GM04504 (cell line): ENCODE data around the gene CDYL2.
"Not testable (repeated sequence)": the region's sequence is repeated elsewhere in the genome, so short reads cannot be mapped to it uniquely, and the experiment has no call there.

ENCODE experiments used
- DNase-seq: peaks from one replicate; pipeline ENCODE4 v3.0.0-alpha.2; 2012; ENCODE audit warnings: low read depth

The CDYL2 gene

GRCh38 chr16:80743772-80744171 lies 60.6 kb downstream of the CDYL2 start:
- no peak for DNase-seq

- no peak for DNase-seq
Observed at GRCh38 chr16:80743273-80743672, 61.1 kb downstream of the CDYL2 start.

GRCh38 chr16:80742331-80742730 lies 62.1 kb downstream of the CDYL2 start:
- DNase-seq, result no peak

GRCh38 chr16:80741724-80742123 lies 62.7 kb downstream of the CDYL2 start:
- no peak for DNase-seq

GRCh38 chr16:80739523-80739922 lies 64.9 kb downstream of the CDYL2 start:
- DNase-seq, result no peak

- no peak for DNase-seq
Observed at GRCh38 chr16:80738521-80738920, 65.9 kb downstream of the CDYL2 start.

GRCh38 chr16:80735846-80736245 lies 68.6 kb downstream of the CDYL2 start:
- DNase-seq, result no peak

GRCh38 chr16:80733407-80733806 lies 71.0 kb downstream of the CDYL2 start:
- no peak for DNase-seq

- no peak for DNase-seq
Observed at GRCh38 chr16:80731915-80732314, 72.5 kb downstream of the CDYL2 start.

GRCh38 chr16:80727066-80727763 lies 77.2 kb downstream of the CDYL2 start:
- not testable (repeated sequence) for DNase-seq

- peak; percentile 50 for DNase-seq
Observed at GRCh38 chr16:80725566-80726162, 78.7 kb downstream of the CDYL2 start.

- DNase-seq, result no peak
Observed at GRCh38 chr16:80723981-80724380, 80.4 kb downstream of the CDYL2 start.

GRCh38 chr16:80723091-80723490 lies 81.3 kb downstream of the CDYL2 start:
- DNase-seq, result no peak

GRCh38 chr16:80720804-80721371 lies 83.5 kb downstream of the CDYL2 start:
- peak; percentile 25 for DNase-seq

GRCh38 chr16:80719573-80719972 lies 84.8 kb downstream of the CDYL2 start:
- DNase-seq, result no peak

- no peak for DNase-seq
Observed at GRCh38 chr16:80718480-80719220, 85.7 kb downstream of the CDYL2 start.

- DNase-seq, result no peak
Observed at GRCh38 chr16:80717611-80718010, 86.8 kb downstream of the CDYL2 start.

GRCh38 chr16:80716564-80717139 lies 87.7 kb downstream of the CDYL2 start:
- no peak for DNase-seq

- DNase-seq, result no peak
Observed at GRCh38 chr16:80711406-80711805, 93.0 kb downstream of the CDYL2 start.

- DNase-seq, result no peak
Observed at GRCh38 chr16:80710918-80711317, 93.5 kb downstream of the CDYL2 start.

GRCh38 chr16:80708823-80709222 lies 95.6 kb downstream of the CDYL2 start:
- DNase-seq, result no peak

- no peak for DNase-seq
Observed at GRCh38 chr16:80707686-80708085, 96.7 kb downstream of the CDYL2 start.

GRCh38 chr16:80705596-80705995 lies 98.8 kb downstream of the CDYL2 start:
- no peak for DNase-seq
